A549 (cell line): ENCODE results near the gene SVOPL.

Source experiments
- CEBPB ChIP-seq, 2 experiments: fragments of >200 bp in 1 of 2; sonication (Bioruptor Twin) in 1 of 2; formaldehyde crosslinking in 1 of 2; IDR thresholded peaks; 2 replicates each; pipeline ENCODE4 v1.6.1; 2012 to 2016
- CHD2 ChIP-seq: fragments of 150-350 bp; IDR thresholded peaks from 2 replicates; pipeline ENCODE4 v1.6.1; 2014; ENCODE audit warnings: low read length; ENCODE audit not compliant: partially characterized antibody
- EHMT2 ChIP-seq: fragments of 200-600 bp; sonication (generic); IDR thresholded peaks from 2 replicates; pipeline ENCODE4 v1.6.1; 2016; ENCODE audit warnings: antibody characterized with exemption, low read depth, mild to moderate bottlenecking, moderate library complexity
- ESRRA ChIP-seq: fragments of 150-350 bp; IDR thresholded peaks from 2 replicates; pipeline ENCODE4 v1.6.1; 2014; ENCODE audit warnings: mild to moderate bottlenecking, low read length, borderline replicate concordance
- GATA3 ChIP-seq: IDR thresholded peaks from 2 replicates; pipeline ENCODE4 v1.6.1; 2012; ENCODE audit warnings: borderline replicate concordance
- JUNB ChIP-seq: fragments of >200 bp; sonication (Bioruptor Twin); formaldehyde crosslinking; IDR thresholded peaks from 2 replicates; pipeline ENCODE4 v1.6.1; 2016
- MAFK ChIP-seq: fragments of 450-650 bp; IDR thresholded peaks from 2 replicates; pipeline ENCODE4 v1.6.1; 2014; ENCODE audit not compliant: partially characterized antibody
- MAZ ChIP-seq: fragments of 150-350 bp; IDR thresholded peaks from 2 replicates; pipeline ENCODE4 v1.6.1; 2014; ENCODE audit warnings: antibody characterized with exemption, low read depth, low read length, borderline replicate concordance
- REST ChIP-seq: fragments of 200-600 bp; sonication (generic); IDR thresholded peaks from 2 replicates; pipeline ENCODE4 v1.6.1; 2016; ENCODE audit warnings: antibody characterized with exemption, mild to moderate bottlenecking, moderate library complexity
- RNF2 ChIP-seq: fragments of 200-600 bp; sonication (generic); IDR thresholded peaks from 2 replicates; pipeline ENCODE4 v1.6.1; 2016; ENCODE audit warnings: low read depth, mild to moderate bottlenecking, antibody characterized with exemption, moderate library complexity, borderline replicate concordance
- SMC3 ChIP-seq: fragments of >200 bp; sonication (Bioruptor Twin); formaldehyde crosslinking; IDR thresholded peaks from 3 replicates; pipeline ENCODE4 v1.6.1; 2018; ENCODE audit warnings: inconsistent platforms
- USF2 ChIP-seq: fragments of 450-650 bp; IDR thresholded peaks from 2 replicates; pipeline ENCODE4 v1.6.1; 2014; ENCODE audit warnings: antibody characterized with exemption
- ZFP36 ChIP-seq: fragments of 450-650 bp; IDR thresholded peaks from 2 replicates; pipeline ENCODE4 v1.6.1; 2014; ENCODE audit warnings: borderline replicate concordance; ENCODE audit not compliant: partially characterized antibody
- TF ChIP-seq, protein P1 (sequence below): fragments of >200 bp; sonication (Bioruptor Twin); formaldehyde crosslinking; IDR thresholded peaks from 3 replicates; pipeline ENCODE4 v1.5.1; 2016

GRCh38 chr7:138573741-138574140 is 127.4 kb downstream of the SVOPL start:
- TF ChIP-seq, protein P1, sequence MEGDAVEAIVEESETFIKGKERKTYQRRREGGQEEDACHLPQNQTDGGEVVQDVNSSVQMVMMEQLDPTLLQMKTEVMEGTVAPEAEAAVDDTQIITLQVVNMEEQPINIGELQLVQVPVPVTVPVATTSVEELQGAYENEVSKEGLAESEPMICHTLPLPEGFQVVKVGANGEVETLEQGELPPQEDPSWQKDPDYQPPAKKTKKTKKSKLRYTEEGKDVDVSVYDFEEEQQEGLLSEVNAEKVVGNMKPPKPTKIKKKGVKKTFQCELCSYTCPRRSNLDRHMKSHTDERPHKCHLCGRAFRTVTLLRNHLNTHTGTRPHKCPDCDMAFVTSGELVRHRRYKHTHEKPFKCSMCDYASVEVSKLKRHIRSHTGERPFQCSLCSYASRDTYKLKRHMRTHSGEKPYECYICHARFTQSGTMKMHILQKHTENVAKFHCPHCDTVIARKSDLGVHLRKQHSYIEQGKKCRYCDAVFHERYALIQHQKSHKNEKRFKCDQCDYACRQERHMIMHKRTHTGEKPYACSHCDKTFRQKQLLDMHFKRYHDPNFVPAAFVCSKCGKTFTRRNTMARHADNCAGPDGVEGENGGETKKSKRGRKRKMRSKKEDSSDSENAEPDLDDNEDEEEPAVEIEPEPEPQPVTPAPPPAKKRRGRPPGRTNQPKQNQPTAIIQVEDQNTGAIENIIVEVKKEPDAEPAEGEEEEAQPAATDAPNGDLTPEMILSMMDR = no peak
- TF ChIP-seq JUNB (no peak), REST (no peak), ZFP36 (no peak), SMC3 (no peak), MAZ (no peak), USF2 (no peak), MAFK (no peak), CEBPB (IDR thresholded peaks at IDR 0.05) (no peak), GATA3 (no peak), ESRRA (no peak), EHMT2 (no peak), RNF2 (no peak), CHD2 (no peak)
